SK-N-MC (cell line): ENCODE measurements around the gene ZFYVE16.

Source experiments
- EZH2 ChIP-seq: fragments of 200-600 bp; sonication (generic); IDR thresholded peaks from one replicate; pipeline ENCODE4 v1.6.1; 2017; ENCODE audit warnings: antibody characterized with exemption
- POLR2AphosphoS5 ChIP-seq: IDR thresholded peaks from 2 replicates; pipeline ENCODE4 v1.6.1; 2012; ENCODE audit warnings: mild to moderate bottlenecking, low read depth, low read length, borderline replicate concordance

GRCh38 chr5:80507663-80508062 is 99.8 kb downstream of the ZFYVE16 start:
- TF ChIP-seq POLR2AphosphoS5 = no peak
- TF ChIP-seq EZH2 = no peak
